ENCODE results near the gene GNPDA1.

- TF ChIP-seq POLR2A (IDR thresholded peaks at IDR 0.05; ENCODE audit: low read depth, low read length): no peak
- TF ChIP-seq MXI1 (IDR thresholded peaks at IDR 0.05; ENCODE audit: borderline replicate concordance, low read depth, low read length): no peak
- TF ChIP-seq RAD21 (IDR thresholded peaks at IDR 0.05; ENCODE audit: low read length): no peak
Measured at GRCh38 chr5:141989720-141990119, 23.1 kb downstream of the GNPDA1 start.
